HuH-7 (cell line): ENCODE data around the gene HINFP.
"Not testable (repeated sequence)": the region's sequence is repeated elsewhere in the genome, so short reads cannot be mapped to it uniquely, and the experiment has no call there.

ENCODE experiments used
- DNase-seq: peaks from one replicate; pipeline ENCODE4 v3.0.0; 2011; ENCODE audit warnings: low spot score

The HINFP gene

DNA sequence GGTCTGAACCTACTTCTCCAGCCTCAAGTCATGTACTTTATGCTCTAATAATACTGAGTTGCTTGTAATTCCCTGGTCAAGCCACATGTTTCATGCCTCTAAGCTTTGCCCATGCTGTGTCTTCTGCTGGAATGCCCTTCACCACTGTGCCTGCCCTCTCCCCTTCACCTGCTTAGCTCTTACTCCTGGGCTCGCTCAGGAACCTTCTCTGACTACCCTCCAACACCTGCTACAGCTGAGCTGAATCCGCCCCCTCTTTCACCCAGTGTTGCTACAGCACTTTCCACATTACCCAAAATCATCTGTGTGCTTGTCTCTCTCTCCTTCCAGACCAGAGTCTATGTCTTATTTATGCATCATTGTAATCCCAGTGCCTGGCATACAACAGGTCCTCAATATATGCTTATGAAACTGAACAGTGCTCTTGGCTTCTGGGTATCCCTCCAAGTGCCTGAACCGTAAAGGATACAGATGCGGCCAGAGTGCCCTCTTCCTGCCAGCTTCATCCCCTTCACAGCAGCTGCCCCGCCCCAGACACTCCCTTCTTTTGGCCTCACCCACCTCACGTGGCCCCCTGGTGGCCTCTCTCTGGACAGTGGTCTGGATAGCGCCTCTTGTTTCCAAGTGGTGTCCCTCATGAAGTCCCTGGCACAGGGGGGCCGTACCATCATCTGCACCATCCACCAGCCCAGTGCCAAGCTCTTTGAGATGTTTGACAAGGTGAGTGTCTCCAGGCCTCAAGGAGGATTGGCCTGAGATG, 34.5 kb downstream of the HINFP start:
- DNase-seq, result peak; percentile 66

DNA sequence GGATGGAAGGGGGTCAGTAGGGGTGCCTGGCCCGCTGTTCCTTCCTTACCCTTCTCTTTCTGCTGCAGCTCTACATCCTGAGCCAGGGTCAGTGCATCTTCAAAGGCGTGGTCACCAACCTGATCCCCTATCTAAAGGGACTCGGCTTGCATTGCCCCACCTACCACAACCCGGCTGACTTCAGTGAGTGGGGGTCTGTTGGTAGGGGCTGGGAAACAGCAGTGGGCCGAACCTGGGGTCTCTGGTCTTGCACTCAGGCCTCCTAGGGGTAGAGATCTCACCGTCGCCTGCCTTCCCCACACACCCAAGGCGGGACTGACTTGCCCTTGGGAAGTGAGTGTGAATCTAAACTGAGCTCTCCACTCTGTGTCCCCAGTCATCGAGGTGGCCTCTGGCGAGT, 35.1 kb downstream of the HINFP start:
- no peak for DNase-seq

- DNase-seq, result no peak
Measured at GRCh38 chr11:119157063-119157462, 35.7 kb downstream of the HINFP start.

- DNase-seq, result no peak
Measured at GRCh38 chr11:119158467-119158866, 37.1 kb downstream of the HINFP start.

DNA sequence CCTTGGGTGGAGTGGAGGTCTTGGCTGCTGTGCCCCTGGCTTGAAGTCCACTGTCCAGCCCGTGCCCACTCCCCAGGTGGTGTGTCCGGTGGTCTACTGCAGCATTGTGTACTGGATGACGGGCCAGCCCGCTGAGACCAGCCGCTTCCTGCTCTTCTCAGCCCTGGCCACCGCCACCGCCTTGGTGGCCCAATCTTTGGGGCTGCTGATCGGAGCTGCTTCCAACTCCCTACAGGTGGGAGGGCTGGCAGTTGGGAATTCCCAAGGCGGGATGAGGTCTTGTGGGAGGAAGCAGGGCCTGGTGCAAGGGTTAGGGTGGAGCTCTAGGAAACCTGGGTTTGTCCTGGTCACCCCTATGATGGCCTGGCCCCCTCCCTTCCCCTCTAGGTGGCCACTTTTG, 38.8 kb downstream of the HINFP start:
- DNase-seq, result no peak

GRCh38 chr11:119161871-119162270, 40.5 kb downstream of the HINFP start:
- no peak for DNase-seq

DNA sequence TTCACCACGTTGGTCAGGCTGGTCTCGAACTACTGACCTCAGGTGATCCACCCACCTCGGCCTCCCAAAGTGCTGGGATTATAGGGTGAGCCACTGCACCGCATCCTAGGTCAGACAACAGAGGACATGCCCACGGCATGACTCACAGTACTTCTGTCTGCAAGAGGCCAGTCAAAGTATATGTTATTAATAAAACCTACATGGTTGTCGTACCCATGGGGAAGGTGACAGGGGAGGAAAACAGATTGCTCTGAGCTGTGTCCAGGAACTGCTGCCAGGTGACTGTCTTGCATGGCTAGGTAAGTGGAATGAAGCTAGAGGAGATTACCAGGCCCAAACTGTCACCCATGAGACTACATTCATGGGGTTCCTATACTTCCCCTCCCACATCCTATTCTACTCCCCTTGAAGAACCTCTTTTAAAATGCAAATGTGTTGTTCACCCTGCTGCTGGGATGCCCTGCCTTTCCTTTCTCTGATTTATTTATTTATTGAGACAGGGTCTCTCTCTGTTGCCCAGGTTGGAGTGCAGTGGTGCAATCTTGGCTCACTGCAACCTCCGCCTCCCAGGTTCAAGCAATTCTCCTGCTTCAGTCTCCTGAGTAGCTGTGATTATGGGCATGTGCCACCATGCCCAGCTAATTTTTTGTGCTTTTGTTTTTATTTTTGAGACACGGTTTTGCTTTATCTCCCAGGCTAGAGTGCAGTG, 45.1 kb downstream of the HINFP start:
- no peak for DNase-seq

GRCh38 chr11:119167077-119167458, 45.7 kb downstream of the HINFP start:
- not testable (repeated sequence) for DNase-seq

- no peak for DNase-seq
Measured at GRCh38 chr11:119167933-119168332, 46.6 kb downstream of the HINFP start.

- peak; percentile 98 for DNase-seq
Measured at GRCh38 chr11:119168471-119169281, 47.3 kb downstream of the HINFP start, which contains the start of gene NLRX1. Gene NLRX1 (plus strand): TSS chr11:119168725. CDS start chr11:119171404, 2,679 bp downstream.

DNA sequence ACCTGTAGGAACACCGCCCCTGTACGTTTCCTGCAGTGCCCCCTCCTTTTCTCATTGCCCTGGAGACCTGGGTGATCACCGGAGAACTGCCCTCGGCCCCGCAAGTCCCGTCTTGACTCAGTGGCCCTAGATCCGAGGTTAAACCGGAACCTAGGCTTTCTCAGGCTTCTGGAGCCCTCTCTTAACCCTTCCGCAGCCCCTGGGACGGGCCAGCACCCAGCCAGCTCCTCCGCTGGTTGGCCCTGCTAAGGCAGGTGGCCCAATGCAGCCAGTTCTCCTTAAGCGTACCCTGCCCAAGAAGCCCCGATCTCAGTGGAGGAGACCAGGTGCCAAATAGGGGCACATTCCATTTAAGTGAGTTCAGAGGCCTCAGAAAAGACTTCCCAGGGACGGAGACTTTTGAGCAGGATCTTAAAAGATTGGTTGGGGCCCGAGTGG, 47.9 kb downstream of the HINFP start:
- DNase-seq, result peak; percentile 77

DNA sequence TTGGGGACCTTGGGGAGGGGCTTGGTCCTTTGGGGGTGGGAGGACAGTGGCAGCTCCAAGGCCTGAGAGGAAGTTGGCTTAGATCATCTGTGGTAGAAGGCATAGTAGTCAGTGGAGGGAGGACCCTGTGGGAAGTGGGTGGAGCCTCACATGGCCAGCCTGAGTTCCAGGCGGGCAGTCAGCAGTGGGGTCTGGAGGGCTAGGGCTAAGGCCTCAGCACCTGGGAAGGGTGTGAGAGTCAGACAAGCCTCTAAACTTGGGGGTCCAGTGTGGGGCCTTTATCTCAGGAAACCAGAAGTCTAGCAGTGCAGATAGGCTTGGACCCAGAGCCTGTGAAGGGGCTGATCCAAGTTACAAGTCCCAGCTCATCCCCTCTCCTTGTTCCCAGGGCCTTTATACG, 51.1 kb downstream of the HINFP start:
- DNase-seq, result no peak

DNA sequence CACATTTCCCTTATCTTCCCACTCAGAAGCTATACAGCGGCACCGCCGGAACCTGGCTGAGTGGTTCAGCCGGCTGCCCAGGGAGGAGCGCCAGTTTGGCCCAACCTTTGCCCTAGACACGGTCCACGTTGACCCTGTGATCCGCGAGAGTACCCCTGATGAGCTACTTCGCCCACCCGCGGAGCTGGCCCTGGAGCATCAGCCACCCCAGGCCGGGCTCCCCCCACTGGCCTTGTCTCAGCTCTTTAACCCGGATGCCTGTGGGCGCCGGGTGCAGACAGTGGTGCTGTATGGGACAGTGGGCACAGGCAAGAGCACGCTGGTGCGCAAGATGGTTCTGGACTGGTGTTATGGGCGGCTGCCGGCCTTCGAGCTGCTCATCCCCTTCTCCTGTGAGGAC, 52.1 kb downstream of the HINFP start:
- DNase-seq, result no peak

DNA sequence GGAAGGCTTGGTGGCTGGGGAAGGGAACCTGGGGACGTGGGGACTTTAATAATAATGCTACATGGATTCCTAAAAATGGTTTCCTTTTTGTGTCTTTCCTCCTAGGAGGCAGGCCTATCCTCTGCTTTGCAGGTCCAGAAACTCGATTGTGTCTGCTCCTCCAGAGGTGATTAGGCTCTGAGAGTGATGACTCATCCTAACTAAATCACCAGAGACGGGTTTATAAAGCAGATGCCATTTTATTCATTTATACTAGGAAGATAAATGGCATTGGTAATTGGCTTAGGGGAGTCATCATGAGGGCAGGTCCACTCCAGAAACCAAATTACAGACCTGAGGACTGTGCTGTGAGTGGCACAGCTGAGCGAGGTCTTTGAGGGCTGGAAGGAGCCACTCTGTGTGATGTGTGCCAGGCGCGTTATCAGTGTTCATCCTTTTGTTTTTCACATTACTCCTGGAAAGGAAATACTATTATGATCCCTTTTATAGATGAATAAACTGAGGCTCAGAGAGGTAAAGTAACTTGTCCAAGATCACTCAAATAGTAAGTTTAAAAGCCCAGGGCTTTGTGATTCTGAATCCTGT, 54.2 kb downstream of the HINFP start:
- no peak for DNase-seq

DNA sequence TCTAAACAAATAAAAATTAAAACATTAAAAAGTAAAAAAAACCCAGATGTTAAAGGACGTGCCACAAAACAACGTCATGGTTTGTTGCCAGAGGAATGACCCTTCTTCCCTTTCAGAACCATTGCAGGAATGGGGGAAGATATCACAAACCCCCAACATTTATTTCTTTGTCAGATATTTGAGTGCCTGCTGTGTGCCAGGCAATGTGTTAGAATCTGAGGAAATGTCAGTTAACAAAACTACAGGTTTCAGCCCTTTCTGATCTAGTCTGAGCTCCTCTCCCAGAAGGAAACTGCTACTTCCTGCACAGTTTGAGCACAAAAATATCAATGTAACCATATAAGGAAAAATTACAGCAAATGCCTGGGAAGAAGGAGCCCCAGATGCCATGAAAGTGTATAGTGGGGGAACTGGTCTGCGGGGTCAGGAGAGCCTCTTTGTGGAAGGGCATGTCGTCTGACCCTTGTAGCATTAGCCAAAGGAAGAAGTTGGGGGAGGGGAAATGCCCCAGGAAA, 56.8 kb downstream of the HINFP start:
- DNase-seq, result no peak

GRCh38 chr11:119179342-119179741, 58.0 kb downstream of the HINFP start:
- DNase-seq, result no peak

- no peak for DNase-seq
Measured at GRCh38 chr11:119179983-119180382, 58.6 kb downstream of the HINFP start.

- no peak for DNase-seq
Measured at GRCh38 chr11:119180729-119181676, 59.6 kb downstream of the HINFP start.

DNA sequence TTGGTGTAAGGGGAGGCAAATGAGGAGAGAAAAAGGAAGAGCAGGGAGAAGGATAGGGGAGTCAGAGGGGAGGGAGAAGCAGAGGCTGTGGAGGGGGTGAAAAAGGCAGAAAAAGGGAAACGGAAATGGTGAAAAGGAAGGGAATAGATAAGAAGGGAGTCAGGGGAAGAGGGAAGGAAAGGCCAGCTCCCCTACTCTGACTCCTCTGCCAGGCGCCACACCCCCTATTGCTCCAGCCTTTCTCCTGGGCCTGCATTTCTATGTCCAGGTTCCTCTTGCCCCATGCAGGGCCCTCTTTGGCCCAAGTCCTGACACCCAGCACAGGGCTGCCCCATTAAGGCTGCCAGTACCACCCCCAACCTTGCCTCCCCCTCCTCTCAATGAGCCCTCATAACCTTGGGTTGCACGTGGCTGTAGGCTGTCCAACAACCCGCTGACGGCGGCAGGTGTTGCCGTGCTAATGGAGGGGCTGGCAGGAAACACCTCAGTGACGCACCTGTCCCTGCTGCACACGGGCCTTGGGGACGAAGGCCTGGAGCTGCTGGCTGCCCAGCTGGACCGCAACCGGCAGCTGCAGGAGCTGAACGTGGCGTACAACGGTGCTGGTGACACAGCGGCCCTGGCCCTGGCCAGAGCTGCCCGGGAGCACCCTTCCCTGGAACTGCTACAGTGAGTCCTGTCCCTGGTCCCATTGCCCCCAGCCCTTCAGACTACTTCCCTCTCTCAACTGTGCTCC, 60.5 kb downstream of the HINFP start:
- DNase-seq, result no peak

GRCh38 chr11:119184399-119184798, 63.0 kb downstream of the HINFP start:
- DNase-seq, result not testable (repeated sequence)
